ENCODE data around the gene LARGE1. TPM values are rescaled to one million over a fixed set of nuclear protein-coding genes. Genes with fewer than 3 reads are reported as not detected.
"Not testable (repeated sequence)": the region's sequence is repeated elsewhere in the genome, so short reads cannot be mapped to it uniquely, and the experiment has no call there.

The LARGE1 gene
- total and polyA plus RNA-seq, 4 experiments from 2014 or later = 0.06 to 1.1 (median 1.0) TPM; not detected in 1

- Histone ChIP-seq H3K9me3 (ENCODE audit: control insufficient read depth in 1 of 2, low read length in 2 of 2) (no peaks in the 10 kb centered on the region), H3K27ac (ENCODE audit: low read depth, low read length) (no peak overlapping the region), H3K27me3 (ENCODE audit: insufficient read depth, low read length) (no peaks in the 10 kb centered on the region), H3K36me3 (ENCODE audit: insufficient read depth, low read length) (no peaks in the 10 kb centered on the region), H3K4me3 (ENCODE audit: low read length in 2 of 2) (no peak overlapping the region), H3K4me1 (ENCODE audit: insufficient read depth, low read length) (no peaks in the 10 kb centered on the region)
- DNase-seq = no peak
- CTCF ChIA-PET (ENCODE audit: partially characterized antibody) = no interaction called here
- H3K27ac Mint-ChIP-seq = no peak overlapping the region
- intact Hi-C loops (cut with micrococcal nuclease) = no loop called here
- H3K27me3 Mint-ChIP-seq = no peaks in the 10 kb centered on the region
- no peak overlapping the region for H3K4me3 Mint-ChIP-seq
- POLR2A ChIA-PET (ENCODE audit: partially characterized antibody) = no interaction called here
- H3K36me3 Mint-ChIP-seq = no peaks in the 10 kb centered on the region
- no peaks in the 10 kb centered on the region for H3K4me1 Mint-ChIP-seq
- peaks cover 4 to 22% (median 7%) of the 10 kb centered on the region in 8 donors for H3K9me3 Mint-ChIP-seq
Observed at GRCh38 chr22:33467080-33467479, 453.2 kb downstream of the LARGE1 start.

GRCh38 chr22:33465554-33465953 is 454.7 kb downstream of the LARGE1 start:
- H3K36me3 ChIP-seq (ENCODE audit: insufficient read depth, low read length) = no peaks in the 10 kb centered on the region
- H3K4me3 Mint-ChIP-seq = no peak overlapping the region
- no peaks in the 10 kb centered on the region for H3K36me3 Mint-ChIP-seq
- ChIA-PET POLR2A (ENCODE audit: partially characterized antibody) (no interaction called here), CTCF (ENCODE audit: partially characterized antibody) (no interaction called here)
- H3K4me3 ChIP-seq (ENCODE audit: low read length in 2 of 2) = no peak overlapping the region
- no peak overlapping the region for H3K27ac ChIP-seq (ENCODE audit: low read depth, low read length)
- no peaks in the 10 kb centered on the region for H3K27me3 Mint-ChIP-seq
- H3K9me3 ChIP-seq (ENCODE audit: control insufficient read depth in 1 of 2, low read length in 2 of 2) = no peaks in the 10 kb centered on the region
- H3K4me1 Mint-ChIP-seq = no peaks in the 10 kb centered on the region
- H3K4me1 ChIP-seq (ENCODE audit: insufficient read depth, low read length) = no peaks in the 10 kb centered on the region
- DNase-seq = no peak
- intact Hi-C loops (cut with micrococcal nuclease) = no loop called here
- H3K27ac Mint-ChIP-seq = no peak overlapping the region
- H3K27me3 ChIP-seq (ENCODE audit: insufficient read depth, low read length) = no peaks in the 10 kb centered on the region
- peaks cover 4 to 32% (median 13%) of the 10 kb centered on the region in 8 donors for H3K9me3 Mint-ChIP-seq

GRCh38 chr22:33464698-33465097 is 455.6 kb downstream of the LARGE1 start:
- Histone ChIP-seq H3K27me3 (ENCODE audit: insufficient read depth, low read length) (no peaks in the 10 kb centered on the region), H3K4me1 (ENCODE audit: insufficient read depth, low read length) (no peaks in the 10 kb centered on the region), H3K36me3 (ENCODE audit: insufficient read depth, low read length) (no peaks in the 10 kb centered on the region), H3K4me3 (ENCODE audit: low read length in 2 of 2) (no peak overlapping the region), H3K9me3 (ENCODE audit: control insufficient read depth in 1 of 2, low read length in 2 of 2) (no peaks in the 10 kb centered on the region), H3K27ac (ENCODE audit: low read depth, low read length) (no peak overlapping the region)
- Mint-ChIP-seq H3K27ac (no peak overlapping the region), H3K27me3 (no peaks in the 10 kb centered on the region), H3K4me3 (no peak overlapping the region), H3K4me1 (no peaks in the 10 kb centered on the region), H3K9me3 (peaks cover 2 to 31% (median 14%) of the 10 kb centered on the region in 8 donors), H3K36me3 (no peaks in the 10 kb centered on the region)
- CTCF ChIA-PET (ENCODE audit: partially characterized antibody) = no interaction called here
- POLR2A ChIA-PET (ENCODE audit: partially characterized antibody) = no interaction called here
- intact Hi-C loops (cut with micrococcal nuclease) = no loop called here
- no peak for DNase-seq

GRCh38 chr22:33461698-33462434 is 458.4 kb downstream of the LARGE1 start:
- peaks cover 2 to 24% (median 16%) of the 10 kb centered on the region in 8 donors for H3K9me3 Mint-ChIP-seq
- Histone ChIP-seq H3K27me3 (ENCODE audit: insufficient read depth, low read length) (no peaks in the 10 kb centered on the region), H3K36me3 (ENCODE audit: insufficient read depth, low read length) (no peaks in the 10 kb centered on the region), H3K4me1 (ENCODE audit: insufficient read depth, low read length) (no peaks in the 10 kb centered on the region), H3K9me3 (ENCODE audit: control insufficient read depth in 1 of 2, low read length in 2 of 2) (no peaks in the 10 kb centered on the region), H3K27ac (ENCODE audit: low read depth, low read length) (no peak overlapping the region), H3K4me3 (ENCODE audit: low read length in 2 of 2) (no peak overlapping the region)
- H3K4me1 Mint-ChIP-seq = no peaks in the 10 kb centered on the region
- H3K27me3 Mint-ChIP-seq = no peaks in the 10 kb centered on the region
- no peak overlapping the region for H3K27ac Mint-ChIP-seq
- POLR2A ChIA-PET (ENCODE audit: partially characterized antibody) = no interaction called here
- no peaks in the 10 kb centered on the region for H3K36me3 Mint-ChIP-seq
- DNase-seq = no peak
- no peak overlapping the region for H3K4me3 Mint-ChIP-seq
- CTCF ChIA-PET (ENCODE audit: partially characterized antibody) = no interaction called here
- intact Hi-C loops (cut with micrococcal nuclease) = no loop called here

GRCh38 chr22:33461245-33461644 is 459.0 kb downstream of the LARGE1 start:
- H3K9me3 ChIP-seq (ENCODE audit: control insufficient read depth in 1 of 2, low read length in 2 of 2); DNase-seq; H3K27ac ChIP-seq (ENCODE audit: low read depth, low read length); H3K36me3 ChIP-seq (ENCODE audit: insufficient read depth, low read length); H3K27me3 ChIP-seq (ENCODE audit: insufficient read depth, low read length); POLR2A ChIA-PET (ENCODE audit: partially characterized antibody); H3K4me3 ChIP-seq (ENCODE audit: low read length in 2 of 2); H3K27me3 Mint-ChIP-seq; H3K36me3 Mint-ChIP-seq; CTCF ChIA-PET (ENCODE audit: partially characterized antibody); H3K4me3 Mint-ChIP-seq; H3K27ac Mint-ChIP-seq; H3K4me1 Mint-ChIP-seq; H3K4me1 ChIP-seq (ENCODE audit: insufficient read depth, low read length); intact Hi-C loops (cut with micrococcal nuclease): not testable (repeated sequence)
- peaks cover 2 to 26% (median 17%) of the 10 kb centered on the region in 8 donors for H3K9me3 Mint-ChIP-seq

GRCh38 chr22:33459137-33459536 is 461.1 kb downstream of the LARGE1 start:
- H3K4me3 Mint-ChIP-seq = no peak overlapping the region
- H3K4me1 Mint-ChIP-seq = no peaks in the 10 kb centered on the region
- POLR2A ChIA-PET (ENCODE audit: partially characterized antibody) = no interaction called here
- CTCF ChIA-PET (ENCODE audit: partially characterized antibody) = no interaction called here
- no peaks in the 10 kb centered on the region for H3K36me3 Mint-ChIP-seq
- H3K27ac Mint-ChIP-seq = no peak overlapping the region
- DNase-seq = no peak
- Histone ChIP-seq H3K9me3 (ENCODE audit: control insufficient read depth in 1 of 2, low read length in 2 of 2) (no peaks in the 10 kb centered on the region), H3K27me3 (ENCODE audit: insufficient read depth, low read length) (no peaks in the 10 kb centered on the region), H3K27ac (ENCODE audit: low read depth, low read length) (no peak overlapping the region), H3K4me3 (ENCODE audit: low read length in 2 of 2) (no peak overlapping the region), H3K4me1 (ENCODE audit: insufficient read depth, low read length) (no peaks in the 10 kb centered on the region), H3K36me3 (ENCODE audit: insufficient read depth, low read length) (no peaks in the 10 kb centered on the region)
- intact Hi-C loops (cut with micrococcal nuclease) = no loop called here
- no peaks in the 10 kb centered on the region for H3K27me3 Mint-ChIP-seq
- peaks cover 2 to 22% (median 15%) of the 10 kb centered on the region in 8 donors for H3K9me3 Mint-ChIP-seq

- intact Hi-C loops (cut with micrococcal nuclease) = no loop called here
- Mint-ChIP-seq H3K4me1 (no peaks in the 10 kb centered on the region), H3K36me3 (no peaks in the 10 kb centered on the region), H3K9me3 (peaks cover 3 to 20% (median 9%) of the 10 kb centered on the region in 8 donors), H3K27me3 (peaks cover 0 to 2% of the 10 kb centered on the region in 2 donors), H3K27ac (no peak overlapping the region), H3K4me3 (no peak overlapping the region)
- Histone ChIP-seq H3K27me3 (ENCODE audit: insufficient read depth, low read length) (no peaks in the 10 kb centered on the region), H3K4me3 (ENCODE audit: low read length in 2 of 2) (no peak overlapping the region), H3K27ac (ENCODE audit: low read depth, low read length) (no peak overlapping the region), H3K9me3 (ENCODE audit: control insufficient read depth in 1 of 2, low read length in 2 of 2) (no peaks in the 10 kb centered on the region), H3K36me3 (ENCODE audit: insufficient read depth, low read length) (no peaks in the 10 kb centered on the region), H3K4me1 (ENCODE audit: insufficient read depth, low read length) (no peaks in the 10 kb centered on the region)
- ChIA-PET POLR2A (ENCODE audit: partially characterized antibody) (no interaction called here), CTCF (ENCODE audit: partially characterized antibody) (no interaction called here)
- DNase-seq = no peak
Observed at GRCh38 chr22:33456511-33456910, 463.8 kb downstream of the LARGE1 start.
